HUES48 (cell line): ENCODE results near the gene RTEL1.
"Not testable (repeated sequence)": the region's sequence is repeated elsewhere in the genome, so short reads cannot be mapped to it uniquely, and the experiment has no call there.

ENCODE experiments used
- H3K27ac ChIP-seq: one replicate; pipeline ENCODE4 v1.7.0; 2013; ENCODE audit warnings: low read depth, low read length, inconsistent platforms
- H3K27me3 ChIP-seq: 2 replicates; pipeline ENCODE4 v1.6.1; 2013; ENCODE audit warnings: mild to moderate bottlenecking, low read length; ENCODE audit not compliant: control insufficient read depth, insufficient read depth
- H3K36me3 ChIP-seq: 2 replicates; pipeline ENCODE4 v1.6.1; 2013; ENCODE audit warnings: low read length; ENCODE audit not compliant: control insufficient read depth, insufficient read depth
- H3K4me1 ChIP-seq: 2 replicates; pipeline ENCODE4 v1.6.1; 2013; ENCODE audit warnings: mild to moderate bottlenecking, low read length; ENCODE audit not compliant: control insufficient read depth, insufficient read depth
- H3K4me3 ChIP-seq: 2 replicates; pipeline ENCODE4 v1.5.1; 2013; ENCODE audit warnings: mild to moderate bottlenecking, low read depth, low read length
- H3K9ac ChIP-seq: 2 replicates; pipeline ENCODE4 v1.6.1; 2013; ENCODE audit warnings: mild to moderate bottlenecking, low read depth, low read length, moderate library complexity
- H3K9me3 ChIP-seq: 2 replicates; pipeline ENCODE4 v1.6.1; 2013; ENCODE audit warnings: low read length; ENCODE audit not compliant: control insufficient read depth, insufficient read depth

Gene RTEL1

DNA sequence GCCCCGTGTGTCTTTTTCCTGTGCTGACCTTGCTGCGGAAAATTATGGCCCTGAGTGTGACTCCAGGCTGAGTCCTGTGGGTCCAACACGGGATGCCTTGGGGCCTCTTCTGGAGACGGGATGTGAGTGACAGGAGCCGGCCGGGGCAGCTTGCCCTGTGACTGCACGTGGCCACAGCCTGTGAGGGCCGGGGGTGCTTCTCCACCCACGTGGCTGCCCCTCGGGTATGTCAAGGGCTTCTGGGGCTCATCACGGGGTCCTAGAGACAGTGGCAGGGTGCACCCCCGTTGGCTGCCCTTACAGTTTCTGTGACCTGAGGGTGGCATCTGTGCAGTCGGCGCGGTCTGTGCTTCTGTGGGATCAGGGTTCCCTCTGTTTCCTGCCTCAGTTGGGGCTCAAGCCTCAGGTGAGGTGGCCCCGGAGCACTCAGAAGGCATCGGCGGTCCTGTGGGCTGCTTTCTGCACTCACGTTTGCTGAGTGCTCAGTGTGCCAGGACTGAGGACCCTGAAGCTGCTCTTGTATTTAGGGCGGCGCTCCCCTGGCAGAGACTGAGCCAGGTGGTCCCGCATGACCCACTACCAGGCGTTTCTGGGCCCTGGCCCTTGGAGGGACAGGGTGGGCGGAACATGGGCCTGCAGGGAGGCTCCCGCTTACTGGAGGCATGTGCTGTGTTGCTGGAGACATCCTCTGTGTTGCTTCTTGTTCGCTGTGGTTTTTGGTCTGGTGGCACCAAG is 5.4 kb downstream of the RTEL1 start:
- Histone ChIP-seq H3K9me3 (no peaks in the 10 kb centered on the region), H3K27ac (no peak overlapping the region), H3K36me3 (peaks cover 72% of the 10 kb centered on the region), H3K4me1 (peaks cover 5% of the 10 kb centered on the region), H3K9ac (no peak overlapping the region), H3K4me3 (no peak overlapping the region), H3K27me3 (no peaks in the 10 kb centered on the region)

DNA sequence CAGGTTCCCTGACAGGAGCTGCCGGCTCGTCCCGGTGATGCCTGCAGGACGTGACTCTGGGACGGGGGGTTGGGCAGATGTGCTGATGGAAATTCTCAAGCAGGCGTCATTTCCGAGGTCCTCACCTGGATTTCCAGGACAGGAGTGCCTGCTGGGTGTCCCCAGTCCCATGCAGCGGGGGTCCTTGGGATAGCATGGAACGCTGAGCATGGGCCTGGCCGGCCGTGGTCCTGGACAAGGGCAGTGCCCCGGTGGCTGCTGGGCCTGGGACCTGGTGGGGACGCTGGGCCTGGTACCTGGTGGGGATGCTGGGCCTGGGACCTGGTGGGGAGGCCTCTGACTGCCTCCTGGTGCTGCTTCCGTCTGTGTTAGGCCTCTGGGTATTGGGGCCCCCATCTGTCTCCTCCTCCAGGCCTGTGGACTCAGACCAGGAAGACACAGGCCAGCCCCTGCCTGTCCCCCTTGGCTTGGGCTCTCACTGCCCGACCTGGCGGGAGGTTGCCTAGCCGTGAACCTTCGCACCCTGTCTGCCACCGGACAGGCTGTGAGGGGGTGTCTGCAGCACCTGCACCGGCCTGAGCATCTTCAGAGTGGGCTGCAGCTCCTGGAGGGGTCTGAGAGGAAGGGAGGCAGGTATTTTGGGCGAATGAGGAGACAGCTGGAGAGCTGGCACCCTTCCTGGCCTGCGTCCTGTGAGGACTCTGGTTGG is 6.2 kb downstream of the RTEL1 start:
- no peaks in the 10 kb centered on the region for H3K9me3 ChIP-seq
- no peak overlapping the region for H3K4me3 ChIP-seq
- H3K27me3 ChIP-seq: no peaks in the 10 kb centered on the region
- H3K27ac ChIP-seq: no peak overlapping the region
- no peak overlapping the region for H3K9ac ChIP-seq
- H3K4me1 ChIP-seq: peaks cover 2% of the 10 kb centered on the region
- peaks cover 80% of the 10 kb centered on the region for H3K36me3 ChIP-seq

DNA sequence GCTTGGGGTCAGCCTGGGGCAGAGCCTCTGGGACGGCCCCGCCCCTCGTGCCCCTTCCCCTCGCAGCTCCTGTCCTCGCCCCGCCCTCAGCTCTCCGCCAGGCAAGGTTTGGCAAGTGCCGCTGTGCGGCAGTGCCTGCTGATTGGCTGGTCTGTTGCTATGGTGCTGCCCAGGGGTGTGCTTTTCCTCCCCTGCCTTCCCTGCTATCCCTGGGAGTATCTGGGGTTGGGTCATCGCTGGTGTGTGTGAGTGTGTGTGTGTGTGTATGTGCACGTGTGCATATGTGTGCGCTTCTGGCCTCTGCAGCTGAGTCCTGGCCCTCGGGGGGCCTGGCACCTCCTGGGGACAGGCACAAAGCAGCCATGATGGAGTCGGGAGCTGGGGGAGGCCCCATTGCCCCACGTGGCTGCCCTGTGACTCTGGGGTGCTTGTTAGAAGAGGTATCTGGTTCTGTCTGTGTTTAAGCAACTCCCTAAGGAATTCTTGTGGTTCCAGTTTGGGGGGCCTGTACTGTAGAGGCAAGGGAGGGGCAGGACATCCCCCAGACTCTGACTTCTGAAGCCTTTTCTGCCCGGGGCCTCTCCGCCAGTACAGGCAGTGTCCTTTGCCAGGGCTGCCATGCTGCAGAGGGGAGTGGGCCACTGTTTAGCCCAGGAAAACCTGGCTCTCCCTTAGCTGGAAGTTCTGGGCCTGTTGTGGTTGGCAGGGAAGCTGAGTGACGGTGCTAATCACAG is 6.9 kb downstream of the RTEL1 start:
- Histone ChIP-seq H3K9ac (no peak overlapping the region), H3K27ac (no peak overlapping the region), H3K4me3 (no peak overlapping the region), H3K36me3 (peaks cover 79% of the 10 kb centered on the region), H3K4me1 (no peaks in the 10 kb centered on the region), H3K9me3 (no peaks in the 10 kb centered on the region), H3K27me3 (no peaks in the 10 kb centered on the region)

DNA sequence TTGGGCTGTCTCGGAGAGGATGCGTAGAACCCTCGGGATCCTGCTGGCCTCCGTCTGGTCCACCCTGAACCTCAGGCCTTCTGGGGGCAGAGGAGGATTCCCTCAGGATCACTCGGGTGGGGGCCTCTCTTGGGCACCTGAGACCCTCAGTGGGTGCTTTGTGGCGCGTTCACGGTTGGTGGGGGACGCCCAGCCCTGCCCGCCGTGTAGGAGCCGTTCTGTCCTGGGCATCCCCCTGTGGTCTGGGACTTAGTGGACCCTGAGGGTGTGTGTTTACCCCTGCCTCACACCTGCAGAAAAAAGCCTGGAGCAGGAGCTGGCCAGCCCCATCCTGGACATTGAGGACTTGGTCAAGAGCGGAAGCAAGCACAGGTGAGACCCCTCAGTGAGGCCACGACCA is 7.6 kb downstream of the RTEL1 start:
- no peaks in the 10 kb centered on the region for H3K4me1 ChIP-seq
- no peak overlapping the region for H3K9ac ChIP-seq
- H3K4me3 ChIP-seq: no peak overlapping the region
- H3K9me3 ChIP-seq: no peaks in the 10 kb centered on the region
- peaks cover 72% of the 10 kb centered on the region for H3K36me3 ChIP-seq
- H3K27ac ChIP-seq: no peak overlapping the region
- H3K27me3 ChIP-seq: no peaks in the 10 kb centered on the region

GRCh38 chr20:63667858-63668257 is 9.7 kb downstream of the RTEL1 start:
- Histone ChIP-seq H3K36me3 (peaks cover 56% of the 10 kb centered on the region), H3K27ac (no peak overlapping the region), H3K9ac (no peak overlapping the region)

GRCh38 chr20:63668351-63668750 is 10.2 kb downstream of the RTEL1 start:
- Histone ChIP-seq H3K9ac (no peak overlapping the region), H3K27ac (no peak overlapping the region), H3K36me3 (peaks cover 51% of the 10 kb centered on the region), H3K27me3 (no peaks in the 10 kb centered on the region), H3K9me3 (no peaks in the 10 kb centered on the region), H3K4me1 (no peaks in the 10 kb centered on the region), H3K4me3 (no peak overlapping the region)

More at GRCh38 chr20:63667858-63668257, 9.7 kb downstream of the RTEL1 start:
- H3K9me3 ChIP-seq: no peaks in the 10 kb centered on the region
- H3K4me3 ChIP-seq: no peak overlapping the region
- H3K27me3 ChIP-seq: no peaks in the 10 kb centered on the region
- no peaks in the 10 kb centered on the region for H3K4me1 ChIP-seq

GRCh38 chr20:63671695-63672094 is 13.6 kb downstream of the RTEL1 start:
- H3K4me3 ChIP-seq, H3K27me3 ChIP-seq, H3K4me1 ChIP-seq, H3K9me3 ChIP-seq, H3K9ac ChIP-seq, H3K27ac ChIP-seq: not testable (repeated sequence)
- peaks cover 55% of the 10 kb centered on the region for H3K36me3 ChIP-seq

GRCh38 chr20:63672666-63673065 is 14.6 kb downstream of the RTEL1 start:
- no peaks in the 10 kb centered on the region for H3K4me1 ChIP-seq
- H3K4me3 ChIP-seq: no peak overlapping the region
- no peak overlapping the region for H3K9ac ChIP-seq
- H3K27ac ChIP-seq: no peak overlapping the region
- H3K36me3 ChIP-seq: peaks cover 48% of the 10 kb centered on the region
- no peaks in the 10 kb centered on the region for H3K9me3 ChIP-seq
- no peaks in the 10 kb centered on the region for H3K27me3 ChIP-seq

DNA sequence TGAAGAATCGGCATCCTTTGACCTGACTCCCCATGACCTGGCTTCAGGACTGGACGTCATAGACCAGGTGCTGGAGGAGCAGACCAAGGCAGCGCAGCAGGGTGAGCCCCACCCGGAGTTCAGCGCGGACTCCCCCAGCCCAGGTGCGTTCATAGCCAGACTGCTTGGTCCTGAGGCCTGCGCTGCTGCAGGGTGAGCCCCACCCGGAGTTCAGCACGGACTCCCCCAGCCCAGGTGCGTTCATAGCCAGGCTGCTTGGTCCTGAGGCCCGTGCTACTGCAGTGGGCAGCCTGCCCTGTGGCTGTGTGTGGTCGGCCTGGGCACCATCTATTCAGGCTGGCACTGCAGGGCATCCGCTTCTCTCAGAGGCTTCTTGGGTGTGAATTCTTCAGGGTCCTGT is 15.8 kb downstream of the RTEL1 start:
- H3K27ac ChIP-seq: no peak overlapping the region
- H3K9me3 ChIP-seq: no peaks in the 10 kb centered on the region
- H3K4me3 ChIP-seq: no peak overlapping the region
- no peak overlapping the region for H3K9ac ChIP-seq
- H3K36me3 ChIP-seq: peaks cover 46% of the 10 kb centered on the region
- no peaks in the 10 kb centered on the region for H3K4me1 ChIP-seq
- H3K27me3 ChIP-seq: no peaks in the 10 kb centered on the region

DNA sequence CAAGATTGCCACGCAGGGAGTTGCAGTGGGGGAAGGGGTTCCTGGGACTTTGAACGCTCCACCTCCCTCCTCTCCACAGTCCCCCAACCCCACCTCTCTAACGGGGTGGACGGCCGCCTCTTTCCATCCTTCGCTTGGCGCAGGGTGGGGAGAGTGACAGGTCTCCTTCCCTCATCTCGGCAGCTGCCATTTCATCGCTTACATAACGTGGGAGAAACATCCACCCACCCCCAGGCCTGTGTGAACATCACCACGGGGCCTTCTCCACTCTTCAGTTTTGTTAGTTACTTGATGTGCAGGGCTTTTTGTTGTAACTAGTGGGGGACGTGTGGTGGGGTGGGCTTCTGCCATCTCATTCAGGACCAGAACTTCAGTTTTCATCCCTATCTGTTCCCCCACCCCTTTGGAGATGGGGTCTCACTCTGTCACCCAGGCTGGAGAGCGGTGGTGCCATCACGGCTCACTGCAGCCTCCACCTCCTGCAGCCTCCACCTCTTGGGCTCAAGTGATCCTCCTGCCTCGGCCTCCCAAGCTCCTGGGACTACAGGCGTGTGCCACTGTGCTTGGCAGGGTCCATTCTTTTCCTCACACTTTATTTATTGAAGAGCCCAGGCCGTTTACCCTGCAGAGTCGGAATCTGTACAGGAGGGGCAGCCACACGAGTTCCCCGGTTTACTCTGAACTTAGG is 17.7 kb downstream of the RTEL1 start:
- no peak overlapping the region for H3K4me3 ChIP-seq
- H3K27me3 ChIP-seq: no peaks in the 10 kb centered on the region
- peaks cover 43% of the 10 kb centered on the region for H3K36me3 ChIP-seq
- no peaks in the 10 kb centered on the region for H3K9me3 ChIP-seq
- H3K9ac ChIP-seq: no peak overlapping the region
- no peaks in the 10 kb centered on the region for H3K4me1 ChIP-seq
- H3K27ac ChIP-seq: no peak overlapping the region
